Esophagus (tissue), 2 donors: ENCODE results near the gene FHIT. TPM values are rescaled to one million over a fixed set of nuclear protein-coding genes. Genes with fewer than 3 reads are reported as not detected.

Experiments used
- H3K27ac ChIP-seq, 2 donors: one replicate each; pipeline ENCODE4 v1.5.1; 2013; ENCODE audit warnings: low read depth in 2 of 2, mild to moderate bottlenecking in 2 of 2, inconsistent platforms in 1 of 2, low read length in 1 of 2, moderate library complexity in 1 of 2
- H3K27me3 ChIP-seq, 2 donors: one replicate each; pipeline ENCODE4 v1.6.1; 2013; ENCODE audit warnings: low read length in 2 of 2, control low read depth in 1 of 2, mild to moderate bottlenecking in 1 of 2; ENCODE audit not compliant: insufficient read depth in 2 of 2, control insufficient read depth in 1 of 2
- H3K36me3 ChIP-seq, 2 donors: one replicate each; pipeline ENCODE4 v1.6.1; 2013; ENCODE audit warnings: low read length in 1 of 2; ENCODE audit not compliant: control insufficient read depth in 2 of 2, insufficient read depth in 2 of 2
- H3K4me1 ChIP-seq, 2 donors: one replicate each; pipeline ENCODE4 v1.6.1; 2013; ENCODE audit warnings: low read length in 1 of 2; ENCODE audit not compliant: control insufficient read depth in 2 of 2, insufficient read depth in 2 of 2
- H3K4me3 ChIP-seq, 2 donors: one replicate each; pipeline ENCODE4 v1.5.1; 2013; ENCODE audit warnings: low read length in 2 of 2, mild to moderate bottlenecking in 2 of 2, low read depth in 1 of 2, moderate library complexity in 1 of 2
- H3K9me3 ChIP-seq, 2 donors: one replicate each; pipeline ENCODE4 v1.6.1; 2013; ENCODE audit warnings: mild to moderate bottlenecking in 2 of 2, low read depth in 1 of 2, low read length in 1 of 2, moderate library complexity in 1 of 2; ENCODE audit not compliant: control insufficient read depth in 2 of 2, insufficient read depth in 1 of 2
- WGBS, 2 donors: extraction: QIAGEN DNeasy Blood & Tissue Kit; methylation state at CpG; one replicate each; pipeline ENCODE4 v1.1.7; 2013; 5-methylcytosine and 5-hydroxymethylcytosine counted together
- polyA plus RNA-seq, 2 donors: library from polyadenylated mRNA; stranded (reverse); fragments of 200-250 nt; gene quantifications; one replicate each; pipeline ENCODE4 v1.2.3, GENCODE V29; 2013
- donor health status: healthy with polysubstance abuse.
- donor health status: Bipolar disorder and iron deficiency.

The FHIT gene
- polyA plus RNA-seq, 2 donors: 3.4 to 5.0 TPM

DNA sequence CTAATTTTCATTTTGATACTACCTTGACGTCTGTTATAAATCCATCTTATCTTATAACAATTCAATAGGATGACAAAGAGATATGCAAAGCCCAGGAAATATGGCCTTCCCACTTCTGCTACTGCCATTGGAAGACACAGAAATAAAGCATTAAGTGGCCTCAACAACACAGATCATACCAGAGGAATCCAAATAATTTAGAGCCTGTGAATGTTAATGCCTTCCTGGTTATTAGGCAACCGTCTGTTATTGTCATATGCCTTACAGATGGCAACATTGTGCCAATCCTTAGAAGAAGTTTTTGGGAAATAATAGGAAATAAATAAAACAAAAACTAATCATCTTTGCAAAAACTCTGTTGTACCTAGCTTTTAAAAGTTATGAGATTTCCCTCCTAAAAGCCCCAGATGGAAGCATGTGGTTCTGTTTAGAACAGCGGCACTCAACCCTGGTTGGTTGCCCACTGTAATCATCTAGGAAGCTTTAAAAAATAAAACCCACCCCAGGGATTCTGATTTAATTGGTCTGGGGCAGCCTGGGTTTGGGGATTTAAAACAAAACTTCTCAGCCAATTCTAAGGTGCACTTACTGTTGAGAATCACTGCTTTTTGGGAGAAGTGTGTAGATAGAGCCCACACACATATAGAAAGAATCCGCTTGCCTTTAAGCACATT, 1496.7 kb downstream of the FHIT start:
- no peaks in the 10 kb centered on the region for H3K27me3 ChIP-seq
- H3K27ac ChIP-seq: no peak overlapping the region
- no peak overlapping the region for H3K4me3 ChIP-seq
- H3K9me3 ChIP-seq: no peaks in the 10 kb centered on the region
- WGBS, 2 donors: 88 to 89% methylated on average over 4 of the region's 4 CpGs
- no peaks in the 10 kb centered on the region for H3K4me1 ChIP-seq
- no peaks in the 10 kb centered on the region for H3K36me3 ChIP-seq

DNA sequence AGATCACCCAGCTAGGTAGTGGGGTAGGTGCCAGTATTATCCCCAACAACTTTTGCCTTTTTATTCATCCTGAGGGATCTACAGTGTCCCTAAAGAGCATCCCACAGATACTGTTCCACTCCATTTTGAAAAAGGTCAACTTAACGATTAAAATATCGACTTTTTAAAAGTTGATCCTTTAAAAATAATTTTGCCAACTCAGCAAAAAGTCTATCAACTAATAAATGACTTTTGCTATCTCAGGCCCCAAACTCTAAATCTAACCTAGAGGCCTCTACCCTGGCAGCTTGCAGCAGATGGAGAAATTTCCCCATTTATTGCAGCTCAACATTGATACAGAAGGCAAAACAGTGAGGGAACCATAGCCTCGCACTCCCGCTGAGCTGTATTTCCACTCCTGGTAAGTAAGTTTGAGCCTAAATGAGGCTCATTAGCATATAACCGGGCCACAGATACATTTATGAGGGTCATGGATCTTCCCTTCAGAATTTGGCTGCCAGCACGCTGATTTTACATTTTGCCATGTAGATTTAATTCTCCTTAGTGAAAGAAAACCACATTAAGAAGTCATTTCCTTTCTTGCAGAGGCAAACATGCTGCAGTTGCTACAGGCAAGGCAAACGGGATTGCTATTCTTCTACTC, 1497.3 kb downstream of the FHIT start:
- Histone ChIP-seq H3K4me3 (no peak overlapping the region), H3K4me1 (no peaks in the 10 kb centered on the region), H3K27ac (no peak overlapping the region), H3K27me3 (no peaks in the 10 kb centered on the region), H3K9me3 (no peaks in the 10 kb centered on the region), H3K36me3 (no peaks in the 10 kb centered on the region)
- WGBS, 2 donors: 91 to 93% methylated on average over 7 of the region's 7 CpGs

DNA sequence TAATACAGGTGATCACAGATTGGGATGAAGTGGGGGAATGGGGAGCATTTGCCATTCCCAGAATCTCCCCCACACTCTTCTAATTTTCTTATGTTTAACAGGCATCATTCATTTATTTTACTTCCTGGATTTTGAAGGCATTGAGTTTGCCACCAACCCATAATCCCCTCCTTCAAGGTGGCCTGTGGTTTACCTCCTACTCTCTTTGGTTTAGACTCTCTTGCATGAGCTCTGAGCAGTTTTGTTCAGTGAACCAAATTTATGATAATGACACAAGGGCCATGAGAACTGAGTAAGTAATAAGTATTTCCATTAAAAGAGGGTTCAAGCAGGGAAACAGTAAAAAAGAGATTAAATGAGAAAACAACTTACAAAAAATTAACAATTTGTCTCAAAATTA, 1498.3 kb downstream of the FHIT start:
- Histone ChIP-seq H3K27me3 (no peaks in the 10 kb centered on the region), H3K9me3 (no peaks in the 10 kb centered on the region), H3K4me1 (peaks cover 0 to 4% of the 10 kb centered on the region in 2 donors), H3K36me3 (no peaks in the 10 kb centered on the region), H3K4me3 (no peak overlapping the region), H3K27ac (no peak overlapping the region)

DNA sequence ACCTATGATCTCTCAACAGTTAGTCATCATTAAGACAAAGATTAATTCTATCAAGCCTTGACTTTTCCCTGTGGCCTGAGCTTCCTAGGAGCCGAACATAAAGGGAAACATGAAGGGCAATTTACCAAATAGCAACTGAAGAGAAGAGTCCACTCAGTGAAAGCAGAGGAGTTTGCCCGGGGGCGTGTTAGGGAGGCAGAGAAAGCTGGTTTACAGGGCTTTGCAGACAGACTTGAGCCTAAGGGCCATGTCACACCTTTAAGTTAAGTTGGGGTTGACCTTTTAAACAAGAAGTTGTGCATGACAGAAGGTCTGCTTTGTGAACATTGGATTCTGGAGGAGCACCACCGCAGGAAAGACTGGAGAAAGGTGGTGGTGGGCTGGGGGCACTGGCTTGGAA, 1499.6 kb downstream of the FHIT start:
- no peaks in the 10 kb centered on the region for H3K36me3 ChIP-seq
- peaks cover 0 to 4% of the 10 kb centered on the region in 2 donors for H3K4me1 ChIP-seq
- H3K9me3 ChIP-seq: no peaks in the 10 kb centered on the region
- no peak overlapping the region for H3K4me3 ChIP-seq
- WGBS, 2 donors: 83 to 86% methylated on average over 4 of the region's 4 CpGs
- H3K27ac ChIP-seq: no peak overlapping the region
- H3K27me3 ChIP-seq: no peaks in the 10 kb centered on the region

DNA sequence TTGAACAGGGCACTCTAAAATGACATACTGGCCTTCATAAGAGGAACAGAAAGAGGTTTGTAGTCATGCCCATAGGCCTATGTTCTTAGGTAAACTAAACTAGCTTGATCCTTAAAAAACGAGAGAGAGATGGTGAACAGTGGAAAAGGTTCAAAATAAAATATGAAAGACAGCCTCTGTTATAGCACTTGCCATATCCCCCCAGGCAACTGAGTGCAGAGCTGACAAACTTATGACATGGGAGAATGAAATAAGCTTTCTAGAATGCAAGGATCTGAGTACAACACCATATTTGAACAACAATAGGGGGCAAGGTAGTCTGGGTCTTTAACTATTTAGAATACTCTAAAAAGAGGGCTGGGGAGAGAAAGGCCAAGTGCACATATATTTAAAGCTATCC, 1500.9 kb downstream of the FHIT start:
- peaks cover 0 to 4% of the 10 kb centered on the region in 2 donors for H3K4me1 ChIP-seq
- no peaks in the 10 kb centered on the region for H3K27me3 ChIP-seq
- 48 to 61% methylated on average over 1 of the region's 1 CpG for WGBS, 2 donors
- H3K4me3 ChIP-seq: no peak overlapping the region
- H3K9me3 ChIP-seq: no peaks in the 10 kb centered on the region
- no peak overlapping the region for H3K27ac ChIP-seq
- no peaks in the 10 kb centered on the region for H3K36me3 ChIP-seq

DNA sequence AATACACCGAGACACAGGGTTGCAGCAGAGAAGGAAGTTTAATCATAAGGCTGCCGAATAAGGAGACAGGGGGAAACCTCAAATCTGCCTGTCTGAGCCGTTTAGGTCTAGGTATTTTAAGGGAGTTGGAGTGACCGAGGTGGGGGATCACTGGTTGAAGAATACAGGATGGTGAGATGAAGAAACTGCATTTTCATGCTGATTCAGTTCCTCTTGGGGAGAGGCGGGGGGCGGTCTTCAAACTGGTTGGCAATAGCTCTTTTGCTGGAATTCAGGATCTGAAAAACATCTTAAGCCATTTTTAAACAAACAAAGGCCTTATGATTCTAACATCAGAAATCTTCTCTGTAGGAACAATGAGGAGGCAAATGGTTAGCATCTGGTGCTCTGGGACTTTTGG, 1502.0 kb downstream of the FHIT start:
- Histone ChIP-seq H3K27me3 (no peaks in the 10 kb centered on the region), H3K9me3 (no peaks in the 10 kb centered on the region), H3K4me1 (peaks cover 0 to 4% of the 10 kb centered on the region in 2 donors), H3K36me3 (no peaks in the 10 kb centered on the region), H3K27ac (no peak overlapping the region), H3K4me3 (no peak overlapping the region)
- WGBS, 2 donors: 65 to 71% methylated on average over 6 of the region's 6 CpGs

DNA sequence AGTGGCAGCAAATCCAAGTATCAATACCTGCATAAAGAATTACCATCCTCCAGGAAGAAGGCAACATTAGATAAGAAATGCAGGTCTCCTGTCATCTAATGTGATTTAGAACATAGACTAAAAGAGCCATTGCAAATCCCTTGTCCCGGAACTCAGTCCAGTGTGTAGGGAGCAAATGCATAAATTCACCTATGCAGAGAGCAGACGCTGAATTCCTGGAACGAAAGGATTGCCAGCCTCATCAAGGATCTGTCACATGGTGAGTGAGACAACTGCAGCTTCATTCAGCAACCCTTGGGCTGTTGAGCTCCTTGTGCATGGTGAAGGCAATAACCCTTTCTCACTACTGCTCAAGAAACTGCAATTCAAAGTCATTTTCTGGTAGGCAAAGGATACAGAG, 1504.7 kb downstream of the FHIT start:
- Histone ChIP-seq H3K27me3 (no peaks in the 10 kb centered on the region), H3K36me3 (no peaks in the 10 kb centered on the region), H3K27ac (no peak overlapping the region), H3K4me1 (peaks cover 0 to 4% of the 10 kb centered on the region in 2 donors), H3K9me3 (no peaks in the 10 kb centered on the region), H3K4me3 (no peak overlapping the region)
- 94 to 97% methylated on average over 3 of the region's 3 CpGs for WGBS, 2 donors

DNA sequence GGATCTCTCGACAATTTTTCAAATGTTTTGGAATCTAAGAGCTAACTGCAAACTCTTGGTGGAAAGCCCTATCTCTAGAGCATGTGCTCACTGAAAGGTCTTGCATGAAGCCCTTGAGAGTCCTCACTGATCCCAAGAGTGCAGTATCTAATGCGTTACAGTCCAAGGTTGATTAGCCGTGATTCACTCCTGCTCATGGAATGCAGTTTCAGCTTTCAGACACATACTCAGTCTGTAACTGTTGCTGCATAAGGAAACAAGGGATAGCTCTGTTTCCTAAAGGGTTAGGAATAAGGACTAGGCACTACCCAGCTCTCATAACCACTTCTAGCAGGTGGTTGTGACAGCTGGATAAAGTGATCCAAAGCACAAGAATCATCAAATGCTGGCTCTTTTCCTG, 1514.0 kb downstream of the FHIT start:
- no peaks in the 10 kb centered on the region for H3K9me3 ChIP-seq
- no peak overlapping the region for H3K27ac ChIP-seq
- no peaks in the 10 kb centered on the region for H3K27me3 ChIP-seq
- no peaks in the 10 kb centered on the region for H3K36me3 ChIP-seq
- no peaks in the 10 kb centered on the region for H3K4me1 ChIP-seq
- 81 to 90% methylated on average over 3 of the region's 3 CpGs for WGBS, 2 donors
- no peak overlapping the region for H3K4me3 ChIP-seq

DNA sequence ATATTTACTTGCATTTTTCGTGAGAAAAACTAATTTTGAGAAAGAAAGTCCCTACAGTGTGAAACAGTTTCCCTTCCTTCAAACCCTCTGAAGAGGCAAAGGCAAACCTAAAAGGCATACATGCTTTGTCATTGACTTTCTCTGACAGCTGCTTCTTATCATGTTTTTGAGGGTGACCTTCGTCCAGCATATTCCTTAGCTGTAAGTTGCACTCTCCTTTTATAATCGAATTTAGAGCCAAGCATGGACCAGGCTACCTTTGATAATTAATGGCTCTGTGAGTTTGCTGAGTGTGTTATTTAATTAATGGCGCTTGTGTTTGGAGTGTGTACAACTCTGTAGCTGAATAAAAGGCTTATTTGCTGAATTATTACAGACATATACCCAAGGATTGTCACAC, 1517.2 kb downstream of the FHIT start:
- Histone ChIP-seq H3K36me3 (no peaks in the 10 kb centered on the region), H3K4me3 (no peak overlapping the region), H3K4me1 (no peaks in the 10 kb centered on the region), H3K9me3 (no peaks in the 10 kb centered on the region), H3K27me3 (no peaks in the 10 kb centered on the region), H3K27ac (no peak overlapping the region)
- WGBS, 2 donors: 47 to 73% methylated on average over 4 of the region's 4 CpGs
